Measurements from ENCODE around the gene APOB. TPM values are rescaled to one million over a fixed set of nuclear protein-coding genes. Genes with fewer than 3 reads are reported as not detected.
A peak's percentile ranks its signal among the peaks of the same experiment; 100 is the strongest.

The APOB gene
- total RNA-seq, 2 experiments from 2014 or later = not detected

GRCh38 chr2:20966061-20966595 lies 77.7 kb downstream of the APOB start:
- CTCF ChIA-PET = interaction anchor here (10.4 kb wide), 1 partner anchor 304 kb away, joined by 186 read pairs; no protein-coding TSS in a partner anchor
- POLR2A ChIA-PET = no interaction called here
- DNase-seq = no peak
- Mint-ChIP-seq H3K27ac (no peak overlapping the region), H3K36me3 (ENCODE audit: low read depth) (no peaks in the 10 kb centered on the region), H3K4me1 (ENCODE audit: low read depth) (no peaks in the 10 kb centered on the region), H3K9me3 (no peaks in the 10 kb centered on the region), H3K4me3 (no peak overlapping the region), H3K27me3 (peaks cover 8% of the 10 kb centered on the region)
- intact Hi-C loops (cut with micrococcal nuclease) = loop anchor here (5.0 kb wide), 1 partner anchor 289 kb away; no protein-coding TSS in a partner anchor
- no peak for TF ChIP-seq CTCF (IDR thresholded peaks at IDR 0.05)
- no peak for ATAC-seq

- Mint-ChIP-seq H3K4me1 (ENCODE audit: low read depth) (no peaks in the 10 kb centered on the region), H3K27me3 (peaks cover 8% of the 10 kb centered on the region), H3K27ac (no peak overlapping the region), H3K9me3 (no peaks in the 10 kb centered on the region), H3K4me3 (no peak overlapping the region), H3K36me3 (ENCODE audit: low read depth) (no peaks in the 10 kb centered on the region)
- ChIA-PET POLR2A (no interaction called here), CTCF (interaction anchor here (4.0 to 10.4 kb wide), 2 partner anchors 183 to 303 kb away, joined by 33 to 186 read pairs; no protein-coding TSS in a partner anchor)
- TF ChIP-seq CTCF (IDR thresholded peaks at IDR 0.05) = no peak
- no peak for ATAC-seq
- intact Hi-C loops (cut with micrococcal nuclease) = loop anchor here (5.0 kb wide), 1 partner anchor 288 kb away; no protein-coding TSS in a partner anchor
- DNase-seq = no peak
Observed at GRCh38 chr2:20965221-20965620, 78.7 kb downstream of the APOB start.

- ATAC-seq (no peak), DNase-seq (no peak)
- H3K9me3 Mint-ChIP-seq = no peaks in the 10 kb centered on the region
- H3K4me1 Mint-ChIP-seq (ENCODE audit: low read depth) = no peaks in the 10 kb centered on the region
- no peak overlapping the region for H3K4me3 Mint-ChIP-seq
- no peak overlapping the region for H3K27ac Mint-ChIP-seq
- no peak for TF ChIP-seq CTCF (IDR thresholded peaks at IDR 0.05)
- CTCF ChIA-PET = interaction anchor here (0.6 to 10.4 kb wide), 32 partner anchors 9 to 313 kb away, joined by 3 to 186 read pairs (median 4); partner anchors contain the start of genes HS1BP3 and LDAH
- intact Hi-C loops (cut with micrococcal nuclease) = loop anchor here (1.0 to 5.0 kb wide), 2 partner anchors 182 to 303 kb away; no protein-coding TSS in a partner anchor
- POLR2A ChIA-PET = interaction anchor here (0.7 to 1.3 kb wide), 2 partner anchors 10 to 12 kb away, joined by 3 read pairs; no protein-coding TSS in a partner anchor
- H3K27me3 Mint-ChIP-seq = peaks cover 8% of the 10 kb centered on the region
- H3K36me3 Mint-ChIP-seq (ENCODE audit: low read depth) = no peaks in the 10 kb centered on the region
Observed at GRCh38 chr2:20963867-20964266, 80.0 kb downstream of the APOB start.

- CTCF ChIA-PET = interaction anchor here (0.6 to 10.4 kb wide), 35 partner anchors 10 to 312 kb away, joined by 3 to 186 read pairs (median 4); partner anchors contain the start of genes HS1BP3 and LDAH
- no peaks in the 10 kb centered on the region for H3K36me3 Mint-ChIP-seq (ENCODE audit: low read depth)
- no peak overlapping the region for H3K27ac Mint-ChIP-seq
- ATAC-seq (peak; percentile 47), DNase-seq (peak; percentile 81)
- no peaks in the 10 kb centered on the region for H3K9me3 Mint-ChIP-seq
- H3K4me1 Mint-ChIP-seq (ENCODE audit: low read depth) = no peaks in the 10 kb centered on the region
- POLR2A ChIA-PET = interaction anchor here (1.3 kb wide), 1 partner anchor 10 kb away, joined by 3 read pairs; no protein-coding TSS in a partner anchor
- peak; percentile 77 for TF ChIP-seq CTCF (IDR thresholded peaks at IDR 0.05)
- peaks cover 8% of the 10 kb centered on the region for H3K27me3 Mint-ChIP-seq
- H3K4me3 Mint-ChIP-seq = no peak overlapping the region
- intact Hi-C loops (cut with micrococcal nuclease) = loop anchor here (1.0 to 5.0 kb wide), 2 partner anchors 181 to 302 kb away; no protein-coding TSS in a partner anchor
Observed at GRCh38 chr2:20962939-20963557, 80.8 kb downstream of the APOB start.

- H3K9me3 Mint-ChIP-seq = no peaks in the 10 kb centered on the region
- POLR2A ChIA-PET = no interaction called here
Observed at GRCh38 chr2:20961858-20962257, 82.0 kb downstream of the APOB start.

More at GRCh38 chr2:20961858-20962257, 82.0 kb downstream of the APOB start:
- Mint-ChIP-seq H3K4me1 (ENCODE audit: low read depth) (no peaks in the 10 kb centered on the region), H3K27ac (no peak overlapping the region), H3K36me3 (ENCODE audit: low read depth) (no peaks in the 10 kb centered on the region), H3K27me3 (peaks cover 8% of the 10 kb centered on the region), H3K4me3 (no peak overlapping the region)
- no peak for DNase-seq
- no peak for TF ChIP-seq CTCF (IDR thresholded peaks at IDR 0.05)
- intact Hi-C loops (cut with micrococcal nuclease) = loop anchor here (5.0 kb wide), 1 partner anchor 180 kb away; no protein-coding TSS in a partner anchor
- CTCF ChIA-PET = interaction anchor here (0.6 to 10.4 kb wide), 6 partner anchors 16 to 363 kb away, joined by 3 to 186 read pairs (median 20); no protein-coding TSS in a partner anchor
- no peak for ATAC-seq
